Right lobe of liver (tissue), 4 donors: ENCODE measurements around the gene GNB1L.

Experiments
- CTCF ChIP-seq, 4 donors: fragments of 200-600 bp in 3 of 4; fragments of 450-650 bp in 1 of 4; IDR thresholded peaks; one replicate each; pipeline versions ENCODE4 v1.5.1 to v1.8.0; 2016 to 2022; ENCODE audit warnings: antibody characterized with exemption in 4 of 4, mild to moderate bottlenecking in 2 of 4
- POLR2A ChIP-seq: fragments of 450-650 bp; IDR thresholded peaks from one replicate; pipeline ENCODE4 v1.6.1; 2017; ENCODE audit warnings: antibody characterized with exemption, mild to moderate bottlenecking
- donor health status: DM: no; HTN: no; CAD: no.
- donor health status: DM: no; HTN: no; CAD: no.
- donor health status: DM: no; HTN: yes; CAD: no.

GRCh38 chr22:19903513-19903912 lies 48.8 kb upstream of the GNB1L start:
- TF ChIP-seq POLR2A (no peak), CTCF (IDR thresholded peaks at IDR 0.05) (no peak)
